ENCODE results near the gene TGM3. TPM values are rescaled to one million over a fixed set of nuclear protein-coding genes. Genes with fewer than 3 reads are reported as not detected.
A peak's percentile ranks its signal among the peaks of the same experiment; 100 is the strongest.

Gene TGM3
- total and polyA plus RNA-seq, 7 experiments from 2014 or later, result not detected

DNA sequence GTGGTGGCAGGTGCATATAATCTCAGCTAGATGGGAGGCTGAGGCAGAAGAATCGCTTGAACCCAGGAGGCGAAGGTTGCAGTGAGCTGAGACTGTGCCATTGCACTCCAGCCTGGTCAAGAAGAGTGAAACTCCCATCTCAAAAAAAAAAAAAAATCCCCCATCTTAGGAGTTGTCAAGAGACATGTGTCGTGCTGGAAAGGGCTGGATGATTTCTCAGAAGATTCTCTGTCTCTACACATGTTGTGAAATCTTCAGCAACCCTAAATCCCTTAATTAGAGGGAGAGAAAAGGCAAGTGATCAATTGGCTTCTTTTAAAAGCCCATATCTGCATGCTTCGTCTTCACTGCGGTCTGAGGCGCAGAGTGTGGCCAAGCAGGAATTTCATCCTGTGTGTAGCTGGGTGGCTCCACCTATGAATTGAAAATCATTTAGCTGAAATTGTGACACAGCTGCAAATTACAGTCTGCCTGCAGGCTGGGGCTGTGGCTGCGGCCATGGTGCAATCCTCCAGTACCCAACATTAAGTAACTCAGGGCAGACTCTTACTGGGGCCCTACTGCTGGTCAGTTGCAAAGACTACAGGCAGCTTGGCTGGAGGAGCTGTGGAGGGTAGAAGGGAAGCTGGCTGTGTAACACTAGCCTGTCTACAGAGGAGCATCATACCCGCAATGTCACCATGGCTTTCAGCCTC is 3.2 kb upstream of the TGM3 start:
- POLR2A ChIA-PET, result no interaction called here
- peaks cover 0 to 5% (median 0%) of the 10 kb centered on the region in 7 donors for H3K4me1 Mint-ChIP-seq
- intact Hi-C loops (cut with micrococcal nuclease), result no loop called here
- H3K36me3 Mint-ChIP-seq, result peaks cover 0 to 4% (median 0%) of the 10 kb centered on the region in 5 donors
- H3K27me3 ChIP-seq (ENCODE audit: control insufficient read depth in 2 of 2, insufficient read depth in 2 of 2, low read length in 2 of 2), result no peaks in the 10 kb centered on the region
- H3K4me3 ChIP-seq (ENCODE audit: low read length), result no peak overlapping the region
- no peaks in the 10 kb centered on the region for H3K4me1 ChIP-seq (ENCODE audit: control insufficient read depth in 2 of 2, insufficient read depth in 2 of 2, low read length in 2 of 2)
- no peak overlapping the region for H3K27ac Mint-ChIP-seq
- ATAC-seq, result peak; percentile 87
- no peaks in the 10 kb centered on the region for H3K36me3 ChIP-seq (ENCODE audit: control insufficient read depth in 2 of 3, insufficient read depth in 3 of 3, low read length in 3 of 3)
- no peaks in the 10 kb centered on the region for H3K9me3 Mint-ChIP-seq
- no peak for DNase-seq
- H3K27ac ChIP-seq (ENCODE audit: low read depth, low read length), result no peak overlapping the region
- H3K27me3 Mint-ChIP-seq, result peaks cover 5 to 17% (median 13%) of the 10 kb centered on the region in 5 donors
- H3K4me3 Mint-ChIP-seq, result no peak overlapping the region
- no peaks in the 10 kb centered on the region for H3K9me3 ChIP-seq (ENCODE audit: control insufficient read depth in 2 of 3, low read length in 3 of 3)
- CTCF ChIA-PET, result no interaction called here

DNA sequence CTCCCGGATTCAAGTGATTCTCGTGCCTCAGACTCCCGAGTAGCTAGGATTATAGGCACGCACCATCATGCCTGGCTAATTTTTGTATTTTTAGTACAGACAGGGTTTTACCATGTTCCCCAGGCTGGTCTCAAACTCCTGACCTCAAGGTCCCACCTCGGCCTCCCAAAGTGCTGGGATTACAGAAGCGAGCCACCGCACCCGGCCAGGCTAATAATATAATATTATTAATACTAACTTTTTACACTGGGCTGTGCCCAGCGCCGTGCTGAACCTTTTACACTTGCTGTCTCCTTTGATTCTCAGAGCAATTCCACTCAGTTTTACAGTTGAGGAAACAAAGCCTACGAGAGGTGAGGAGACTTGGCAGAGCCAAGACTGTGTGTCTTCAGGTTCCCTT is 2.3 kb upstream of the TGM3 start:
- CTCF ChIA-PET, result no interaction called here
- DNase-seq (no peak), ATAC-seq (no peak)
- H3K27ac Mint-ChIP-seq, result no peak overlapping the region
- H3K9me3 ChIP-seq (ENCODE audit: control insufficient read depth in 2 of 3, low read length in 3 of 3), result no peaks in the 10 kb centered on the region
- no peaks in the 10 kb centered on the region for H3K9me3 Mint-ChIP-seq
- no peak overlapping the region for H3K4me3 Mint-ChIP-seq
- no peak overlapping the region for H3K27ac ChIP-seq (ENCODE audit: low read depth, low read length)
- no peaks in the 10 kb centered on the region for H3K4me1 ChIP-seq (ENCODE audit: control insufficient read depth in 2 of 2, insufficient read depth in 2 of 2, low read length in 2 of 2)
- H3K36me3 Mint-ChIP-seq, result peaks cover 0 to 4% (median 0%) of the 10 kb centered on the region in 5 donors
- H3K36me3 ChIP-seq (ENCODE audit: control insufficient read depth in 2 of 3, insufficient read depth in 3 of 3, low read length in 3 of 3), result no peaks in the 10 kb centered on the region
- POLR2A ChIA-PET, result no interaction called here
- no peaks in the 10 kb centered on the region for H3K27me3 ChIP-seq (ENCODE audit: control insufficient read depth in 2 of 2, insufficient read depth in 2 of 2, low read length in 2 of 2)
- no peak overlapping the region for H3K4me3 ChIP-seq (ENCODE audit: low read length)
- intact Hi-C loops (cut with micrococcal nuclease), result no loop called here
- peaks cover 0 to 5% (median 0%) of the 10 kb centered on the region in 7 donors for H3K4me1 Mint-ChIP-seq
- H3K27me3 Mint-ChIP-seq, result peaks cover 3 to 21% (median 13%) of the 10 kb centered on the region in 5 donors

DNA sequence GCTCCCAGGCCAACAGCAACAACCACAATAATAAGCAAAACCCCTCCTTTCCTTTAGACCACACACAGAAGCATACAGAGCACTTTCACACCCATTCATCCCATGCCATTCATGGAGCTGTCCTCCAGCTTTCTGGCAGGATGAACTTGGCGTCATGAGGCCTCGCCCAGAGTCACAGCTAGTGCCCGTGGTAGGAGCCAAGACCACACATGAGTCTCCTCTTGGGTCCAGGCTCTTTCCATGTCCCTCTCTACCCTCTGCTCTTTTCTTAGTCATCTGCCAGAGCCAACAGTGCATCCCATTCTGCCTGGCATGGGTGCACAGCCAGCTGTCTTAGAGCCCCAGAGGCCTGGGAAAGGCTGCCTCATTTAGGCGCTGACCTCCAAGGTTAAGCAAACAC is 1.8 kb upstream of the TGM3 start:
- no peak for DNase-seq
- no peaks in the 10 kb centered on the region for H3K9me3 Mint-ChIP-seq
- H3K27ac Mint-ChIP-seq, result no peak overlapping the region
- ChIA-PET CTCF (no interaction called here), POLR2A (no interaction called here)
- peaks cover 0 to 4% (median 0%) of the 10 kb centered on the region in 5 donors for H3K36me3 Mint-ChIP-seq
- H3K9me3 ChIP-seq (ENCODE audit: control insufficient read depth in 2 of 3, low read length in 3 of 3), result no peaks in the 10 kb centered on the region
- H3K27ac ChIP-seq (ENCODE audit: low read depth, low read length), result no peak overlapping the region
- no peaks in the 10 kb centered on the region for H3K4me1 ChIP-seq (ENCODE audit: control insufficient read depth in 2 of 2, insufficient read depth in 2 of 2, low read length in 2 of 2)
- H3K27me3 ChIP-seq (ENCODE audit: control insufficient read depth in 2 of 2, insufficient read depth in 2 of 2, low read length in 2 of 2), result no peaks in the 10 kb centered on the region
- intact Hi-C loops (cut with micrococcal nuclease), result no loop called here
- H3K4me1 Mint-ChIP-seq, result peaks cover 0 to 5% (median 0%) of the 10 kb centered on the region in 7 donors
- H3K27me3 Mint-ChIP-seq, result peaks cover 0 to 18% (median 10%) of the 10 kb centered on the region in 5 donors
- ATAC-seq, result no peak
- H3K4me3 Mint-ChIP-seq, result no peak overlapping the region
- no peak overlapping the region for H3K4me3 ChIP-seq (ENCODE audit: low read length)
- H3K36me3 ChIP-seq (ENCODE audit: control insufficient read depth in 2 of 3, insufficient read depth in 3 of 3, low read length in 3 of 3), result no peaks in the 10 kb centered on the region

DNA sequence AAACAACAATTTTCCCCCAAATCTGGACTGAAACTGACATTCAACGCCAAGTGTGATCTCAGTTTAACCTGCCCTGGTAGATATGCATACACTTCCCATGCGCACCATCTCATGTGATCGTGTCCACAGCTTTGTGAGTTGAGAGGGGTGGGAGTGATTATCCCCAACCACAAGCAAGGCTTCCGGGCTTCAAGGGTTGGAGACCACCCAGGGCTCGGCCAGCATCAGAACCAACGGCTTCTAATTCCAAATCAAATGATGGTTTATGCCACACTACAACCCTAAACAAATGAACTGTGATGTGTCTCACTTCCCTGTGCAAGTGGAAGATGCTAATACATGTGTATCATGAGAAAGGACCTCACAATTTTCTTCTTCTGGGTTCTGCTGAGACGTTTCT is 515 bp upstream of the TGM3 start:
- H3K27ac ChIP-seq (ENCODE audit: low read depth, low read length), result no peak overlapping the region
- CTCF ChIA-PET, result no interaction called here
- Mint-ChIP-seq H3K9me3 (no peaks in the 10 kb centered on the region), H3K27me3 (peaks cover 0 to 16% (median 5%) of the 10 kb centered on the region in 5 donors), H3K4me1 (peaks cover 0 to 5% (median 0%) of the 10 kb centered on the region in 7 donors), H3K36me3 (no peaks in the 10 kb centered on the region), H3K27ac (no peak overlapping the region), H3K4me3 (no peak overlapping the region)
- ATAC-seq, result no peak
- H3K4me3 ChIP-seq (ENCODE audit: low read length), result no peak overlapping the region
- intact Hi-C loops (cut with micrococcal nuclease), result no loop called here
- POLR2A ChIA-PET, result no interaction called here
- no peaks in the 10 kb centered on the region for H3K9me3 ChIP-seq (ENCODE audit: control insufficient read depth in 2 of 3, low read length in 3 of 3)
- no peaks in the 10 kb centered on the region for H3K27me3 ChIP-seq (ENCODE audit: control insufficient read depth in 2 of 2, insufficient read depth in 2 of 2, low read length in 2 of 2)
- no peak for DNase-seq
- no peaks in the 10 kb centered on the region for H3K36me3 ChIP-seq (ENCODE audit: control insufficient read depth in 2 of 3, insufficient read depth in 3 of 3, low read length in 3 of 3)
- no peaks in the 10 kb centered on the region for H3K4me1 ChIP-seq (ENCODE audit: control insufficient read depth in 2 of 2, insufficient read depth in 2 of 2, low read length in 2 of 2)

DNA sequence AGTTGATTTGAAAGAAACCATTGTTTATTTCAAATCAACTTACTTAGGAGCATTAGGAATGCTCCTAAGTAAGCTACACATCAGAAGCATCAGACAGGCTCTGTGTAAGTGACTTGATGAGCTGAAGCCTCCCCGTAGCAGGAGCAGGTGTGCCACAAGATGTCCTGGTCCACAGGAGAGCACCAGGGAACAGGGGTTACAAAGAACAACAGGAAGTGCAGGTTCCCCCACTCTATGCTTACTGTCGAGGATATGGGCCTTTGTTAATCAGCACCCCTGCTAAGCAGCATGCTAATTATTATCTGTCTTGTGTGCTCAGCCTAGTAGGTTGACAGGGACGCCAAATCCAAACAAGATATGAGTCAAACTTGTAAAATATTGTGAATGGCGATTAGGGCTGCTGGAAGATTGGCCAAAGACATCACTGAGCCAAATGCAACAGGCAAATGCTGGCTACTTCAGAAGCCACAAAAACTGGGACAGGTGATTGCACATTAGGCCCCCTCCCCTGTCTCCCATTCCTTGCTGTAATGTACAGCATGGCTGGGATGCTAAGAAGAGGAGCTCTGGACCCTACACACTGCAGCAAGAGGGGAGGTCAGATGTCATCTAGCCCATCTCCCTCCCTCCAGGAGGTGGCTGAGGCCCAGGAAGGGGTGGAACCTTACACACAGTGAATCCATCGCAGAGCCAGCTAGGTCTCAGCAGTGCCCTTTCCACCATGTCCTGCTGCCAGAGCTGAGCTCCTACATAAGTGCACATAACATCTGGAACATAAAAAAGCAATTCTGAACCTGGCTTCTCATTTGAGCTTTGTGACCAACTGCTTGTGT is 939 bp downstream of the TGM3 start:
- DNase-seq (no peak), ATAC-seq (no peak)
- Histone ChIP-seq H3K4me1 (ENCODE audit: control insufficient read depth in 2 of 2, insufficient read depth in 2 of 2, low read length in 2 of 2) (no peaks in the 10 kb centered on the region), H3K9me3 (ENCODE audit: control insufficient read depth in 2 of 3, low read length in 3 of 3) (no peaks in the 10 kb centered on the region), H3K36me3 (ENCODE audit: control insufficient read depth in 2 of 3, insufficient read depth in 3 of 3, low read length in 3 of 3) (no peaks in the 10 kb centered on the region), H3K4me3 (ENCODE audit: low read length) (no peak overlapping the region), H3K27ac (ENCODE audit: low read depth, low read length) (no peak overlapping the region), H3K27me3 (ENCODE audit: control insufficient read depth in 2 of 2, insufficient read depth in 2 of 2, low read length in 2 of 2) (no peaks in the 10 kb centered on the region)
- ChIA-PET CTCF (no interaction called here), POLR2A (no interaction called here)
- Mint-ChIP-seq H3K27ac (no peak overlapping the region), H3K9me3 (no peaks in the 10 kb centered on the region), H3K4me3 (no peak overlapping the region), H3K4me1 (peaks cover 0 to 6% (median 0%) of the 10 kb centered on the region in 7 donors), H3K27me3 (peaks cover 0 to 13% (median 0%) of the 10 kb centered on the region in 5 donors), H3K36me3 (no peaks in the 10 kb centered on the region)
- intact Hi-C loops (cut with micrococcal nuclease), result no loop called here

DNA sequence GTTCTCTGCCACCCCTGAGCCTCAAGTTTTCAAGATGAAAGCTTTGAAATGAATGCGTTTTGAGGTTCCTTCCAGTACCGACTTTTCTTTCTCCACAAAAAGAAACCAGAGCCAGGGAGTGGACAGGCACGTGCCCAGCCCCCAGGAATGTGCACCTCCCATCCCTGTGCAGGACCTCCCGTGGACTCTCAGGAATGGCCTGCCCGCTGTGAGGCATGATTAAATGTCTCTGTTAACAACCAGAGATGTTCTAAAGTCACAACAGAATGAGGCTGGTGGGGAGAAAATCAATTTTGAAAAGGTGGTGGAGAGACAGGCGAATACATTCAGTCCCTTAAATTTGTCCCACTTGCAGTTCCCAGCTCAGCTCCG is 1.5 kb downstream of the TGM3 start:
- Histone ChIP-seq H3K9me3 (ENCODE audit: control insufficient read depth in 2 of 3, low read length in 3 of 3) (no peaks in the 10 kb centered on the region), H3K27me3 (ENCODE audit: control insufficient read depth in 2 of 2, insufficient read depth in 2 of 2, low read length in 2 of 2) (no peaks in the 10 kb centered on the region), H3K4me3 (ENCODE audit: low read length) (no peak overlapping the region), H3K27ac (ENCODE audit: low read depth, low read length) (no peak overlapping the region), H3K36me3 (ENCODE audit: control insufficient read depth in 2 of 3, insufficient read depth in 3 of 3, low read length in 3 of 3) (no peaks in the 10 kb centered on the region), H3K4me1 (ENCODE audit: control insufficient read depth in 2 of 2, insufficient read depth in 2 of 2, low read length in 2 of 2) (no peaks in the 10 kb centered on the region)
- ATAC-seq (no peak), DNase-seq (no peak)
- Mint-ChIP-seq H3K27ac (no peak overlapping the region), H3K9me3 (no peaks in the 10 kb centered on the region), H3K4me1 (peaks cover 0 to 6% (median 0%) of the 10 kb centered on the region in 7 donors), H3K4me3 (no peak overlapping the region), H3K27me3 (peaks cover 0 to 13% (median 0%) of the 10 kb centered on the region in 5 donors), H3K36me3 (no peaks in the 10 kb centered on the region)
- intact Hi-C loops (cut with micrococcal nuclease), result no loop called here
- ChIA-PET CTCF (no interaction called here), POLR2A (no interaction called here)

DNA sequence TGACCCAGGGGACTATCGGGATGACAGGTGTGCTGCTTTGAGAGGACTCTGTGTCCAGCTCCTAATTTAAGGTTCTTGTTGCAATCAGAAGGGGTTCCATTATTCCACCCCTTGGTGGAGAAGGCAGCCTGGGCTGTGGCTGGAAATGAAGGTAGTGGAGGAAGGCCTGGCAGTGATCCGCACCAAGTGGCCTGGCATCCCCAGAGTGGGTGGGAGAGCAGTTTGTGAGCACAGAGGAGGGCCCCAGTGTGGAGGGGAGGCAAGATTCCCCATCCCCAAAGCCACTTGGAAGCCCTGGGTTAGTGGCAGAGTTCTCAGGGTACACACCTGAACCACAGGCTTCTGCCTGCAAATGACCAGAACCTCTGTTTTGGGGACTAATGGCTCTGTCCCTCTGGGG is 2.3 kb downstream of the TGM3 start:
- intact Hi-C loops (cut with micrococcal nuclease), result no loop called here
- Histone ChIP-seq H3K27me3 (ENCODE audit: control insufficient read depth in 2 of 2, insufficient read depth in 2 of 2, low read length in 2 of 2) (no peaks in the 10 kb centered on the region), H3K4me1 (ENCODE audit: control insufficient read depth in 2 of 2, insufficient read depth in 2 of 2, low read length in 2 of 2) (no peaks in the 10 kb centered on the region), H3K4me3 (ENCODE audit: low read length) (no peak overlapping the region), H3K27ac (ENCODE audit: low read depth, low read length) (no peak overlapping the region), H3K36me3 (ENCODE audit: control insufficient read depth in 2 of 3, insufficient read depth in 3 of 3, low read length in 3 of 3) (no peaks in the 10 kb centered on the region), H3K9me3 (ENCODE audit: control insufficient read depth in 2 of 3, low read length in 3 of 3) (no peaks in the 10 kb centered on the region)
- ChIA-PET CTCF (no interaction called here), POLR2A (no interaction called here)
- Mint-ChIP-seq H3K4me1 (peaks cover 0 to 6% (median 0%) of the 10 kb centered on the region in 7 donors), H3K27ac (no peak overlapping the region), H3K9me3 (no peaks in the 10 kb centered on the region), H3K4me3 (no peak overlapping the region), H3K36me3 (no peaks in the 10 kb centered on the region), H3K27me3 (peaks cover 0 to 16% (median 0%) of the 10 kb centered on the region in 5 donors)
- ATAC-seq (no peak), DNase-seq (no peak)
